ENCODE measurements around the gene PCDHA11.
"Not testable (repeated sequence)": the region's sequence is repeated elsewhere in the genome, so short reads cannot be mapped to it uniquely, and the experiment has no call there.

The PCDHA11 gene

DNA sequence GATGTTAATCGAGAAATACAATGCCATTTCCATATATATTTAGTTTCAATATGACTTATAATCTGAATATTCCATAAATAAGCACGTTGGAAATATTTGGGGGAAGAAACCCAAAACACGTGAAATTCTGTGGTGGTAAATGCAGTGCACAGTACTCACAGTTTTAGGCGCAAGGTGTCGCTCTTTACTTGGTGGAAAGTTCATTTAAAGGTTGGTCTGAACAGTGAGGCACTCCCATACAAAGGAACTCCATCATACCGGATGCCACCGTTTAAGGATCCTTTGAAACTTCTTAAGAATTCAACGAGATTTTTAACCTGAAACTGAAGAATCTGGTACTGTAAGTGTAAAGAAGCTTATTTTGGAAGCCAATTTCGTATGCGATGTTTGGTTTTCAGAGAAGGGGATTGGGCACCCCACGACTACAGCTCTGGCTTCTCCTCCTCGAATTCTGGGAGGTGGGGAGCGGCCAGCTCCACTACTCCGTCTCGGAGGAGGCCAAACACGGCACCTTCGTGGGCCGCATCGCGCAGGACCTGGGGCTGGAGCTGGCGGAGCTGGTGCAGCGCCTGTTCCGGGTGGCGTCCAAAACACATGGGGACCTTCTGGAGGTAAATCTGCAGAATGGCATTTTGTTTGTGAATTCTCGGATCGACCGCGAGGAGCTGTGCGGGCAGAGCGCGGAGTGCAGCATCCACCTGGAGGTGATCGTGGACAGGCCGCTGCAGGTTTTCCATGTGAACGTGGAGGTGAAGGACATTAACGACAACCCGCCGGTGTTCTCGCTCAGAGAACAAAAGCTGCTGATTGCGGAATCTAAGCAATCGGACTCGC is at the start of gene PCDHA11:
Gene PCDHA11, plus strand, starts transcription at position 237 of the 834 bp plus-strand sequence. Its CDS starts 147 bp downstream, at position 384.
- no peak for DNase-seq (ENCODE audit: low read depth in 2 of 3, low spot score in 2 of 3)

- DNase-seq (ENCODE audit: low read depth in 2 of 3, low spot score in 2 of 3): no peak
Observed at GRCh38 chr5:140821375-140822280, 47.1 kb upstream of the PCDHA11 start, which contains the start of gene PCDHA5. Gene PCDHA5, plus strand, starts transcription at chr5:140821613.

DNA sequence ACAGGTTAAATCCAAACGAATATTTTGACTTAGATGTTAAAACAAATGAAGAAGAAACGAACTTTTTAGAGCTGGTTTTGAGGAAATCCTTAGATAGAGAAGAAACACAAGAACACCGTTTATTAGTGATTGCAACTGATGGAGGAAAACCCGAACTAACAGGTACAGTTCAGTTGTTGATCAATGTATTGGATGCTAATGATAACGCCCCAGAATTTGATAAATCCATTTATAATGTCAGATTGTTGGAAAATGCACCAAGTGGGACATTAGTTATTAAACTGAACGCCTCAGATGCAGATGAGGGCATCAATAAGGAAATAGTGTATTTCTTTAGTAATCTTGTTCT is 46.5 kb upstream of the PCDHA11 start:
- no peak for DNase-seq (ENCODE audit: low read depth in 2 of 3, low spot score in 2 of 3)

GRCh38 chr5:140822969-140823368 is 45.8 kb upstream of the PCDHA11 start:
- DNase-seq (ENCODE audit: low read depth in 2 of 3, low spot score in 2 of 3): not testable (repeated sequence)

- DNase-seq (ENCODE audit: low read depth in 2 of 3, low spot score in 2 of 3): no peak
Observed at GRCh38 chr5:140823475-140823874, 45.3 kb upstream of the PCDHA11 start.

- no peak for DNase-seq (ENCODE audit: low read depth in 2 of 3, low spot score in 2 of 3)
Observed at GRCh38 chr5:140827704-140828361, 40.9 kb upstream of the PCDHA11 start, which contains the start of gene PCDHA6. Gene PCDHA6, plus strand, starts transcription at chr5:140827960. Its CDS starts 132 bp downstream, at chr5:140828092.

DNA sequence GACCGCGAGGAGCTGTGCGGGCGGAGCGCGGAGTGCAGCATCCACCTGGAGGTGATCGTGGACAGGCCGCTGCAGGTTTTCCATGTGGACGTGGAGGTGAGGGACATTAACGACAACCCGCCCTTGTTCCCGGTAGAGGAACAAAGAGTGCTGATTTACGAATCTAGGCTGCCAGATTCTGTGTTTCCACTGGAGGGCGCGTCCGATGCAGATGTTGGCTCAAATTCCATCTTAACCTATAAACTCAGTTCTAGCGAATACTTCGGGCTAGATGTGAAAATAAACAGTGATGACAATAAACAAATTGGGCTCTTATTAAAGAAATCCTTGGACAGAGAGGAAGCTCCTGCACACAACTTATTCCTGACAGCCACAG is 40.4 kb upstream of the PCDHA11 start:
- DNase-seq (ENCODE audit: low read depth in 2 of 3, low spot score in 2 of 3): no peak

DNA sequence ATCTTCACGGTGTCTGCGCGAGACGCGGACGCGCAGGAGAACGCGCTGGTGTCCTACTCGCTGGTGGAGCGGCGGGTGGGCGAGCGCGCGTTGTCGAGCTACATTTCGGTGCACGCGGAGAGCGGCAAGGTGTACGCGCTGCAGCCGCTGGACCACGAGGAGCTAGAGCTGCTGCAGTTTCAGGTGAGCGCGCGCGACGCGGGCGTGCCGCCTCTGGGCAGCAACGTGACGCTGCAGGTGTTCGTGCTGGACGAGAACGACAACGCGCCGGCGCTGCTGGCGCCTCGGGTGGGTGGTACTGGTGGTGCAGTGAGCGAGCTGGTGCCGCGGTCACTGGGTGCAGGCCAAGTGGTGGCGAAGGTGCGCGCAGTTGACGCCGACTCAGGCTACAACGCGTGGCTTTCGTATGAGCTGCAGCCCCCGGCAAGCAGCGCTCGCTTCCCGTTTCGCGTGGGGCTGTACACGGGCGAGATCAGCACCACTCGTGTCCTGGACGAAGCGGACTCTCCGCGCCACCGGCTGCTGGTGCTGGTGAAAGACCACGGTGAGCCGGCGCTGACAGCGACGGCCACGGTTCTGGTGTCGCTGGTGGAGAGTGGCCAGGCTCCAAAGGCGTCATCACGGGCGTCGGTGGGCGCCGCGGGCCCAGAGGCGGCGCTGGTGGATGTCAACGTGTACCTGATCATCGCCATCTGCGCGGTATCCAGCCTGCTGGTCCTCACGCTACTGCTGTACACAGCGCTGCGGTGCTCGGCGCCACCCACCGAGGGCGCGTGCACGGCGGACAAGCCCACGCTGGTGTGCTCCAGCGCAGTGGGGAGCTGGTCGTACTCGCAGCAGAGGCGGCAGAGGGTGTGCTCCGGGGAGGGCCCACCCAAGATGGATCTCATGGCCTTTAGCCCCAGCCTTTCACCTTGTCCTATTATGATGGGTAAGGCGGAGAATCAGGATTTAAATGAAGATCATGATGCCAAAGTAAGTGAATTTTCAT is 39.0 kb upstream of the PCDHA11 start:
- DNase-seq (ENCODE audit: low read depth in 2 of 3, low spot score in 2 of 3): not testable (repeated sequence)

DNA sequence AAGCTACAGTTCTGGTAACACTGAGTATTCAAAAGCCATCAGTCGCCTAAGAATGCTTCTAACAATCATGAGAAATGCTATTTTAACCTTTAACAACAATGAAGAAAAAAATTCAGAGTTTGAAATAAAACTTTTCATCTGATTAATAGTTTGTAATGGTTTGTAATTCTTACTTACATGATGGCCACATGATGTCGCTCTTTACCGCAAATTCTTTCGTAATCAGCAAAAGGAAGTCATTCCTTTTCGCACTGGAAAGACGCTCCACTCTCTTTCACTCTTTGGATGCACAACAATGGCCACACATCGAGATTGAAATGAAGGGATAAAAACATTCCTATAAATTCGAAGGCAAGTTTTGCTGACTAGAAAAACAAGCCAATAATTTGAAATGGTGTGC is 34.8 kb upstream of the PCDHA11 start, which contains the start of gene PCDHA7:
Gene PCDHA7, plus strand, starts transcription at position 277 of the 400 bp plus-strand sequence. Its CDS starts 115 bp downstream, at position 392.
- no peak for DNase-seq (ENCODE audit: low read depth in 2 of 3, low spot score in 2 of 3)

DNA sequence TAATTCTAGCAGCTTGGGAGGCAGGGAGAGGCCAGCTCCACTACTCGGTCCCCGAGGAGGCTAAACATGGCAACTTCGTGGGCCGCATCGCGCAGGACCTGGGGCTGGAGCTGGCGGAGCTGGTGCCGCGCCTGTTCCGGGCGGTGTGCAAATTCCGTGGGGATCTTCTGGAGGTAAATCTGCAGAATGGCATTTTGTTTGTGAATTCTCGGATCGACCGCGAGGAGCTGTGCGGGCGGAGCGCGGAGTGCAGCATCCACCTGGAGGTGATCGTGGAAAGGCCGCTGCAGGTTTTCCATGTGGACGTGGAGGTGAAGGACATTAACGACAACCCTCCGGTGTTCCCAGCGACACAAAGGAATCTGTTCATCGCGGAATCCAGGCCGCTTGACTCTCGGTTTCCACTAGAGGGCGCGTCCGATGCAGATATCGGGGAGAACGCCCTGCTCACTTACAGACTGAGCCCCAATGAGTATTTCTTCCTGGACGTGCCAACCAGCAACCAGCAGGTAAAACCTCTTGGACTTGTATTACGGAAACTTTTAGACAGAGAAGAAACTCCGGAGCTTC is 34.2 kb upstream of the PCDHA11 start:
- DNase-seq (ENCODE audit: low read depth in 2 of 3, low spot score in 2 of 3): not testable (repeated sequence)

GRCh38 chr5:140835622-140836510 is 32.9 kb upstream of the PCDHA11 start:
- no peak for DNase-seq (ENCODE audit: low read depth in 2 of 3, low spot score in 2 of 3)

GRCh38 chr5:140840978-140841962 is 27.5 kb upstream of the PCDHA11 start, which contains the start of gene PCDHA8:
Gene PCDHA8, plus strand, starts transcription at chr5:140841187. Its CDS starts 135 bp downstream, at chr5:140841322.
- no peak for DNase-seq (ENCODE audit: low read depth in 2 of 3, low spot score in 2 of 3)

DNA sequence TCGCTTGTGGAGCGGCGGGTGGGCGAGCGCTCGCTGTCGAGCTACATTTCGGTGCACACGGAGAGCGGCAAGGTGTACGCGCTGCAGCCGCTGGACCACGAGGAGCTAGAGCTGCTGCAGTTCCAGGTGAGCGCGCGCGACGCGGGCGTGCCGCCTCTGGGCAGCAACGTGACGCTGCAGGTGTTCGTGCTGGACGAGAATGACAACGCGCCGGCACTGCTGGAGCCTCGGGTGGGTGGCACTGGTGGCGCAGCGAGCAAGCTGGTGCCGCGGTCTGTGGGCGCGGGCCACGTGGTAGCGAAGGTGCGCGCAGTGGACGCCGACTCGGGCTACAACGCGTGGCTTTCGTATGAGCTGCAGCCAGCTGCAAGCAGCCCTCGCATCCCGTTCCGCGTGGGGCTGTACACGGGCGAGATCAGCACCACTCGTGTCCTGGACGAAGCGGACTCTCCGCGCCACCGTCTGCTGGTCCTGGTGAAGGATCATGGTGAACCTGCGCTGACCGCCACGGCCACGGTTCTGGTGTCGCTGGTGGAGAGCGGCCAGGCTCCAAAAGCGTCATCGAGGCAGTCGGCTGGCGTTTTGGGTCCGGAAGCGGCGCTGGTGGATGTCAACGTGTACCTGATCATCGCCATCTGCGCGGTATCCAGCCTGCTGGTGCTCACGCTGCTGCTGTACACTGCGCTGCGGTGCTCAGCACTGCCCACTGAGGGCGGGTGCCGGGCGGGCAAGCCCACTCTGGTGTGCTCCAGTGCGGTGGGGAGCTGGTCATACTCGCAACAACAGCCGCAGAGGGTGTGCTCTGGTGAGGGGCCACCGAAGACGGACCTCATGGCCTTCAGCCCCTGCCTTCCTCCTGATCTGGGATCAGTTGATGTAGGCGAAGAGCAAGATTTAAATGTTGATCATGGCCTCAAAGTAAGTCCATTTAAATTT is 25.7 kb upstream of the PCDHA11 start:
- DNase-seq (ENCODE audit: low read depth in 2 of 3, low spot score in 2 of 3): no peak

- DNase-seq (ENCODE audit: low read depth in 2 of 3, low spot score in 2 of 3): not testable (repeated sequence)
Observed at GRCh38 chr5:140848139-140849102, 20.3 kb upstream of the PCDHA11 start, which contains the start of gene PCDHA9. Gene PCDHA9, plus strand, starts transcription at chr5:140848382. Its CDS starts 114 bp downstream, at chr5:140848496.
